ENCODE data around the gene ENTPD5.

The ENTPD5 gene

DNA sequence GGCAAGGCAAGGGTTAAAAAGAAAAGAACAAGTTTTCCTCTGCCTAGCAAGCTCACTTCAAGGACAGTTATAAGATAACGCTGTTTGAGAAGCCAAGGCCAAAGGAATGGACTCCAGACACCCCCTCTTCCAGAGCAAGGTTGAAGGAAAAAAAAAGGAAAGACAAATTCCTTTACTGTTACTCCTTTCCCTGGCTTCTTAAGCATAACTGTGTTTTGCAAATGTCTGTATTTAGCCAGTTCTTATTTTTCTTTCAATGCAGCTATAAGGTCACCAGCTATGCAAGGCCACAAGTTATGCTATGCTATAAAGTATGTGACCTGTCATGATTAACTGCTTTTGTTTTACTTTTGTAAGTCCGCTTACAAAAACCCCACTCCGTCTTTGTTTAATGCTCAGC, 105.8 kb downstream of the ENTPD5 start:
- no peak for TF ChIP-seq ZFX (IDR thresholded peaks at IDR 0.05)
- TF ChIP-seq, protein P1, sequence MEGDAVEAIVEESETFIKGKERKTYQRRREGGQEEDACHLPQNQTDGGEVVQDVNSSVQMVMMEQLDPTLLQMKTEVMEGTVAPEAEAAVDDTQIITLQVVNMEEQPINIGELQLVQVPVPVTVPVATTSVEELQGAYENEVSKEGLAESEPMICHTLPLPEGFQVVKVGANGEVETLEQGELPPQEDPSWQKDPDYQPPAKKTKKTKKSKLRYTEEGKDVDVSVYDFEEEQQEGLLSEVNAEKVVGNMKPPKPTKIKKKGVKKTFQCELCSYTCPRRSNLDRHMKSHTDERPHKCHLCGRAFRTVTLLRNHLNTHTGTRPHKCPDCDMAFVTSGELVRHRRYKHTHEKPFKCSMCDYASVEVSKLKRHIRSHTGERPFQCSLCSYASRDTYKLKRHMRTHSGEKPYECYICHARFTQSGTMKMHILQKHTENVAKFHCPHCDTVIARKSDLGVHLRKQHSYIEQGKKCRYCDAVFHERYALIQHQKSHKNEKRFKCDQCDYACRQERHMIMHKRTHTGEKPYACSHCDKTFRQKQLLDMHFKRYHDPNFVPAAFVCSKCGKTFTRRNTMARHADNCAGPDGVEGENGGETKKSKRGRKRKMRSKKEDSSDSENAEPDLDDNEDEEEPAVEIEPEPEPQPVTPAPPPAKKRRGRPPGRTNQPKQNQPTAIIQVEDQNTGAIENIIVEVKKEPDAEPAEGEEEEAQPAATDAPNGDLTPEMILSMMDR (conservative IDR thresholded peaks at IDR 0.05): no peak
- H3K27ac ChIP-seq: no peak overlapping the region

DNA sequence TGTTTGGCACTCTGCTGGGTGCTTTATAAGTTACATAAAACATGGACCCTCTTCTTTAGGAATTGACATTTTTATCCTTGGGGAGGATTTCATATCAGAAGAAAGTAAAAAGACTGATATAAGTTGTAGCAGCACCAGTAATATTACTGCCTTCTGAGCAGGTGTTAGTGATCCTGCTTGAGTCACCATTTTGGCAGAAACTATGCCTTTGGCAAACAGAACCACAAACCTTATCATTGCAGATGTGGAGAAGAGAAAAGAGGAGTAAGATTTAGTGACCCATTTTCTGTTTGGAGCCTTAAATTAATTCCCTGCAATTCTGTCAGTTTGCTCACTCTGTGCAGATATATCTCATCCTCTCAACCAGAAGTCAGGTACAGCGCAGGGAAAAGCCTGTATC, 109.4 kb downstream of the ENTPD5 start:
- no peak overlapping the region for H3K27ac ChIP-seq
- TF ChIP-seq ZFX (IDR thresholded peaks at IDR 0.05): no peak
- TF ChIP-seq, protein P1 (conservative IDR thresholded peaks at IDR 0.05): no peak
